ENCODE results near the gene CRYL1. TPM values are rescaled to one million over a fixed set of nuclear protein-coding genes. Genes with fewer than 3 reads are reported as not detected.

Gene CRYL1
- total RNA-seq, 3 donors from 2014 or later (not counting 1 experiment from before 2014, with no cell fraction given), result 13.4 to 15.8 (median 14.9) TPM

DNA sequence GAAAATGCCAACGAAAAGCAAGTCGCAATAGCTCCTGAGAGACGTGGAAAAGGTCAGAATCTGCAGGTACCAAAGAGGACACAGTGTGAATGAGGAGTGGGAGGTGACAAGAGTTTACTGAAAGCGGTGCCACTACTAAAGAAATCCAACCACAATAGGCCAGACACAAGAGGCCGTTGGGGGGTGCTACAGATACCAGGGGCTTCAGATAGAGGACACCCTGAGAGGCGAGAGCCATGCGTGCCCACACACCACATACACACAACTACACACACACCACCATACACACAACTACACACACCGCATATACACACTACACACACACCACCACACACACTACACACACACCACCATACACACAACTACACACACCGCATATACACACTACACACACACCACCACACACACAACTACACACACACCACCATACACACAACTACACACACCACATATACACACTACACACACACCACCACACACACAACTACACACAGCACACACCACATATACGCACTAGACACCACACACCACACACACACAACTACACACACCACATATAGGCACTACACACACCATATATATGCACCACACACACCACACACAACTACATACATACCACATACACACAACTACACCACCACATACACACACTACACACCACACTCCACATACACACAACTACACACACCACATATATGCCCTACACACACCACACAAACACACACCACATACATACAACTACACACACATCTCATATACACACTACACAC lies 28.5 kb downstream of the CRYL1 start:
- no peak overlapping the region for H3K27ac ChIP-seq (ENCODE audit: low read length)
- Mint-ChIP-seq H3K4me3 (no peak overlapping the region), H3K9me3 (no peaks in the 10 kb centered on the region), H3K36me3 (no peaks in the 10 kb centered on the region), H3K27me3 (ENCODE audit: low read depth in 2 of 2) (no peaks in the 10 kb centered on the region), H3K4me1 (peaks cover 0 to 5% of the 10 kb centered on the region in 2 donors), H3K27ac (no peak overlapping the region)
- ATAC-seq, result peak in 1 of 3 donors; percentile 8
- no peaks in the 10 kb centered on the region for H3K4me1 ChIP-seq (ENCODE audit: control insufficient read depth, insufficient read depth, low read length)
- intact Hi-C loops (cut with micrococcal nuclease), result no loop called here
- no peak for DNase-seq
- WGBS (ENCODE audit: insufficient coverage), result 77% methylated on average over 9 of the region's 10 CpGs
- no peaks in the 10 kb centered on the region for H3K36me3 ChIP-seq (ENCODE audit: control insufficient read depth, insufficient read depth, low read length)
- H3K4me3 ChIP-seq (ENCODE audit: low read length), result no peak overlapping the region
- no peaks in the 10 kb centered on the region for H3K27me3 ChIP-seq (ENCODE audit: control insufficient read depth, insufficient read depth, low read length)
- H3K9me3 ChIP-seq (ENCODE audit: control insufficient read depth, insufficient read depth, low read length), result no peaks in the 10 kb centered on the region
- TF ChIP-seq, protein P1, sequence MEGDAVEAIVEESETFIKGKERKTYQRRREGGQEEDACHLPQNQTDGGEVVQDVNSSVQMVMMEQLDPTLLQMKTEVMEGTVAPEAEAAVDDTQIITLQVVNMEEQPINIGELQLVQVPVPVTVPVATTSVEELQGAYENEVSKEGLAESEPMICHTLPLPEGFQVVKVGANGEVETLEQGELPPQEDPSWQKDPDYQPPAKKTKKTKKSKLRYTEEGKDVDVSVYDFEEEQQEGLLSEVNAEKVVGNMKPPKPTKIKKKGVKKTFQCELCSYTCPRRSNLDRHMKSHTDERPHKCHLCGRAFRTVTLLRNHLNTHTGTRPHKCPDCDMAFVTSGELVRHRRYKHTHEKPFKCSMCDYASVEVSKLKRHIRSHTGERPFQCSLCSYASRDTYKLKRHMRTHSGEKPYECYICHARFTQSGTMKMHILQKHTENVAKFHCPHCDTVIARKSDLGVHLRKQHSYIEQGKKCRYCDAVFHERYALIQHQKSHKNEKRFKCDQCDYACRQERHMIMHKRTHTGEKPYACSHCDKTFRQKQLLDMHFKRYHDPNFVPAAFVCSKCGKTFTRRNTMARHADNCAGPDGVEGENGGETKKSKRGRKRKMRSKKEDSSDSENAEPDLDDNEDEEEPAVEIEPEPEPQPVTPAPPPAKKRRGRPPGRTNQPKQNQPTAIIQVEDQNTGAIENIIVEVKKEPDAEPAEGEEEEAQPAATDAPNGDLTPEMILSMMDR (IDR thresholded peaks at IDR 0.05), result no peak

DNA sequence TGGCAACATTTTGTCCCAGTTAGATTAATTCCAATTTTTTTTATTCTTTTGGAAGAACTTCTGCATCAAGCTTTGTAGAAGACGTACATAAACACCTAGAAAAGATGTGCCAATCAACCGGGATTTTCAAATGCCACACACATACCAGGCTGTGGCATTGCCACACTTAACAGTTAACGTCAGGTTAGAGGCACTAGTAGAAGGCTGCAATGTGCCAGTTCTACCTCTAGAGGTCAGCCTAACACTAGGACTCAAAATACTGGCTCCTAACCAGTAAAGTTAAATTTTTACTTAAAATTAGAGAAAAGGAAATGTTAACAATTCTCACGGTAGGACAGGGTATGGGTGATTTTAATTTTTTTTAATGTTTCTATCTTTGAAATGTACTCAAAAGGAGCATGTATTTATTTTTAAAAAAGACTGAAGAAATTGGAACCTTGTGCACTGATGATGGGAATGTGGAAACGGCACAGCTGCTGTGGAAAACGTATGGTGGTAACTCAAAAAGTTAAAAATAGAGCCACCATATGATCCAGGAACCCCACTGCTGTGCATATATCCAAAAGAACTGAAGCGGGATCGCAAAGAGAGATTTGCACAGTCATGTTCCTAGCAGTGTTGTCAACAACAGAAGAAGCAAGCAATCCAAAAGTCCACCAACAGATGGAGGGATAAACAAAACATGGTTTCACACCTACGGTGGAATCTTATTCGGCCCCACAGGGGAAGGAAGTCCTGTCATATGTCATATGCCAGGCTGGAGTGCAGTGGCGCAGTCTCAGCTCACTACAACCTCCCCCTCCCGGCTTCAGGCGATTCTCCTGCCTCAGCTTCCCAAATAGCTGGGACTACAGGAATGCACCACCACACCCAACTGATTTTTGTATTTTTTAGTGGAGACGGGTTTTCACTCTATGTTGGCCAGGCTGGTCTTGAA lies 30.3 kb downstream of the CRYL1 start:
- no peaks in the 10 kb centered on the region for H3K27me3 ChIP-seq (ENCODE audit: control insufficient read depth, insufficient read depth, low read length)
- no peak overlapping the region for H3K27ac ChIP-seq (ENCODE audit: low read length)
- Mint-ChIP-seq H3K36me3 (no peaks in the 10 kb centered on the region), H3K27me3 (ENCODE audit: low read depth in 2 of 2) (no peaks in the 10 kb centered on the region), H3K4me1 (peaks cover 0 to 5% of the 10 kb centered on the region in 2 donors), H3K27ac (no peak overlapping the region), H3K4me3 (no peak overlapping the region), H3K9me3 (no peaks in the 10 kb centered on the region)
- WGBS (ENCODE audit: insufficient coverage), result 24% methylated on average over 14 of the region's 14 CpGs
- H3K4me3 ChIP-seq (ENCODE audit: low read length), result no peak overlapping the region
- TF ChIP-seq, protein P1 (IDR thresholded peaks at IDR 0.05), result peak; percentile 97
- DNase-seq, result peak in 1 of 2 donors; percentile 84
- no peaks in the 10 kb centered on the region for H3K9me3 ChIP-seq (ENCODE audit: control insufficient read depth, insufficient read depth, low read length)
- ATAC-seq, result peak; percentile 90 to 97 (median 96)
- no peaks in the 10 kb centered on the region for H3K4me1 ChIP-seq (ENCODE audit: control insufficient read depth, insufficient read depth, low read length)
- intact Hi-C loops (cut with micrococcal nuclease), result loop anchor here (1.0 kb wide), 4 partner anchors 87 to 430 kb away; no protein-coding TSS in a partner anchor
- no peaks in the 10 kb centered on the region for H3K36me3 ChIP-seq (ENCODE audit: control insufficient read depth, insufficient read depth, low read length)

DNA sequence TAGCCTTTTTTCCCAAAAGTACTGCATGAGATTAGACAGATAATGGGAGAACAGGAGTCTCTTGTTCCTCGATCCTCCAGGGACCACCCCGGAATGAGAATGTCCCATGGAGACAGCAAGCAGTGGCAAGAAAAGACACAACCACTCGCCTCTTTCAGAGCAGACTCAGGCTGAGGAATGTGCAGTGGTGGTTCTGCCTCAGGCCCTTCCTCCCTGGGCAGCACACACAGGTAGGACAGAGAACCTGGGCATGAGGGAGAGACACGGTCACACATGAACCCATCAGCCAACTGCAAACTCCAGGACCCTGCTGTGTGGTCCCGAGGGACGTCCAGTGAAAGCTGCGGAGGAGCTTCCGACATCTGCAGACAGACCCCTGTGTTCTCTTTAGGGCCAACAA lies 31.0 kb downstream of the CRYL1 start:
- Mint-ChIP-seq H3K27ac (no peak overlapping the region), H3K4me3 (no peak overlapping the region), H3K36me3 (no peaks in the 10 kb centered on the region), H3K27me3 (ENCODE audit: low read depth in 2 of 2) (no peaks in the 10 kb centered on the region), H3K4me1 (peaks cover 0 to 5% of the 10 kb centered on the region in 2 donors), H3K9me3 (no peaks in the 10 kb centered on the region)
- H3K27me3 ChIP-seq (ENCODE audit: control insufficient read depth, insufficient read depth, low read length), result no peaks in the 10 kb centered on the region
- no peak for DNase-seq
- no peak overlapping the region for H3K4me3 ChIP-seq (ENCODE audit: low read length)
- no peaks in the 10 kb centered on the region for H3K36me3 ChIP-seq (ENCODE audit: control insufficient read depth, insufficient read depth, low read length)
- intact Hi-C loops (cut with micrococcal nuclease), result loop anchor here (1.0 kb wide), 4 partner anchors 88 to 431 kb away; no protein-coding TSS in a partner anchor
- WGBS (ENCODE audit: insufficient coverage), result 63% methylated on average over 8 of the region's 8 CpGs
- ATAC-seq, result no peak
- H3K27ac ChIP-seq (ENCODE audit: low read length), result no peak overlapping the region
- TF ChIP-seq, protein P1 (IDR thresholded peaks at IDR 0.05), result no peak
- H3K4me1 ChIP-seq (ENCODE audit: control insufficient read depth, insufficient read depth, low read length), result no peaks in the 10 kb centered on the region
- no peaks in the 10 kb centered on the region for H3K9me3 ChIP-seq (ENCODE audit: control insufficient read depth, insufficient read depth, low read length)

All from natural killer cell (primary cell).